ENCODE data around the gene EPHA4.

Gene EPHA4

GRCh38 chr2:221454459-221455105, 117.5 kb downstream of the EPHA4 start:
- H3K9me3 ChIP-seq (ENCODE audit: insufficient read depth, low read depth, low read length): no peaks in the 10 kb centered on the region
- peaks cover 22% of the 10 kb centered on the region; the same call in 1 of the 2 replicates for H3K36me3 ChIP-seq (ENCODE audit: insufficient read depth, low read length)
- H3K9ac ChIP-seq (ENCODE audit: low read depth, low read length): no peak overlapping the region
- 31% methylated on average over 2 of the region's 3 CpGs for WGBS
- no peak overlapping the region for H3K4me3 ChIP-seq (ENCODE audit: low read length)
- H3K27me3 ChIP-seq (ENCODE audit: insufficient read depth, low read length): no peaks in the 10 kb centered on the region
- H3K4me1 ChIP-seq (ENCODE audit: insufficient read depth, low read length): peaks cover 29% of the 10 kb centered on the region
- peak overlapping the region; percentile 7; the same call in 1 of the 2 replicates for H3K27ac ChIP-seq (ENCODE audit: low read depth, low read length)

- Histone ChIP-seq H3K4me3 (ENCODE audit: low read length) (no peak overlapping the region), H3K9me3 (ENCODE audit: insufficient read depth, low read depth, low read length) (no peaks in the 10 kb centered on the region), H3K27me3 (ENCODE audit: insufficient read depth, low read length) (no peaks in the 10 kb centered on the region), H3K36me3 (ENCODE audit: insufficient read depth, low read length) (peaks cover 22% of the 10 kb centered on the region; the same call in 1 of the 2 replicates), H3K4me1 (ENCODE audit: insufficient read depth, low read length) (peaks cover 41% of the 10 kb centered on the region), H3K9ac (ENCODE audit: low read depth, low read length) (no peak overlapping the region), H3K27ac (ENCODE audit: low read depth, low read length) (no peak overlapping the region)
- WGBS: 95% methylated on average over 13 of the region's 13 CpGs
Observed at GRCh38 chr2:221451862-221452788, 120.0 kb downstream of the EPHA4 start.

GRCh38 chr2:221450280-221450679, 121.8 kb downstream of the EPHA4 start:
- no peaks in the 10 kb centered on the region for H3K27me3 ChIP-seq (ENCODE audit: insufficient read depth, low read length)
- no CpG with 5 or more reads among the region's 1 CpG for WGBS
- H3K9me3 ChIP-seq (ENCODE audit: insufficient read depth, low read depth, low read length): no peaks in the 10 kb centered on the region
- no peak overlapping the region for H3K9ac ChIP-seq (ENCODE audit: low read depth, low read length)
- no peak overlapping the region for H3K4me3 ChIP-seq (ENCODE audit: low read length)
- peaks cover 19% of the 10 kb centered on the region; the same call in 1 of the 2 replicates for H3K36me3 ChIP-seq (ENCODE audit: insufficient read depth, low read length)
- no peak overlapping the region for H3K27ac ChIP-seq (ENCODE audit: low read depth, low read length)
- peaks cover 26% of the 10 kb centered on the region for H3K4me1 ChIP-seq (ENCODE audit: insufficient read depth, low read length)

GRCh38 chr2:221449406-221449805, 122.7 kb downstream of the EPHA4 start:
- peaks cover 17% of the 10 kb centered on the region; the same call in 1 of the 2 replicates for H3K4me1 ChIP-seq (ENCODE audit: insufficient read depth, low read length)
- H3K9ac ChIP-seq (ENCODE audit: low read depth, low read length): no peak overlapping the region
- H3K27me3 ChIP-seq (ENCODE audit: insufficient read depth, low read length): no peaks in the 10 kb centered on the region
- peak overlapping the region; percentile 32; the same call in 1 of the 2 replicates for H3K27ac ChIP-seq (ENCODE audit: low read depth, low read length)
- H3K36me3 ChIP-seq (ENCODE audit: insufficient read depth, low read length): peaks cover 19% of the 10 kb centered on the region; the same call in 1 of the 2 replicates
- 49% methylated on average over 4 of the region's 4 CpGs for WGBS
- no peak overlapping the region for H3K4me3 ChIP-seq (ENCODE audit: low read length)
- no peaks in the 10 kb centered on the region for H3K9me3 ChIP-seq (ENCODE audit: insufficient read depth, low read depth, low read length)

- H3K36me3 ChIP-seq (ENCODE audit: insufficient read depth, low read length): peaks cover 24% of the 10 kb centered on the region; the same call in 1 of the 2 replicates
- H3K27me3 ChIP-seq (ENCODE audit: insufficient read depth, low read length): no peaks in the 10 kb centered on the region
- 97% methylated on average over 4 of the region's 4 CpGs for WGBS
- peaks cover 15% of the 10 kb centered on the region; the same call in 1 of the 2 replicates for H3K4me1 ChIP-seq (ENCODE audit: insufficient read depth, low read length)
- H3K9me3 ChIP-seq (ENCODE audit: insufficient read depth, low read depth, low read length): no peaks in the 10 kb centered on the region
- H3K27ac ChIP-seq (ENCODE audit: low read depth, low read length): peak overlapping the region; percentile 32; the same call in 1 of the 2 replicates
- no peak overlapping the region for H3K4me3 ChIP-seq (ENCODE audit: low read length)
- H3K9ac ChIP-seq (ENCODE audit: low read depth, low read length): no peak overlapping the region
Observed at GRCh38 chr2:221448844-221449390, 123.2 kb downstream of the EPHA4 start.

GRCh38 chr2:221448057-221448843, 123.9 kb downstream of the EPHA4 start:
- no peaks in the 10 kb centered on the region for H3K27me3 ChIP-seq (ENCODE audit: insufficient read depth, low read length)
- H3K9me3 ChIP-seq (ENCODE audit: insufficient read depth, low read depth, low read length): no peaks in the 10 kb centered on the region
- no peak overlapping the region for H3K9ac ChIP-seq (ENCODE audit: low read depth, low read length)
- H3K36me3 ChIP-seq (ENCODE audit: insufficient read depth, low read length): peaks cover 25% of the 10 kb centered on the region; the same call in 1 of the 2 replicates
- peaks cover 15% of the 10 kb centered on the region; the same call in 1 of the 2 replicates for H3K4me1 ChIP-seq (ENCODE audit: insufficient read depth, low read length)
- no peak overlapping the region for H3K4me3 ChIP-seq (ENCODE audit: low read length)
- WGBS: 79% methylated on average over 4 of the region's 8 CpGs
- no peak overlapping the region; the same call in 1 of the 2 replicates for H3K27ac ChIP-seq (ENCODE audit: low read depth, low read length)

GRCh38 chr2:221447310-221447709, 124.8 kb downstream of the EPHA4 start:
- no peaks in the 10 kb centered on the region for H3K27me3 ChIP-seq (ENCODE audit: insufficient read depth, low read length)
- H3K27ac ChIP-seq (ENCODE audit: low read depth, low read length): no peak overlapping the region
- no peak overlapping the region for H3K9ac ChIP-seq (ENCODE audit: low read depth, low read length)
- peaks cover 15% of the 10 kb centered on the region; the same call in 1 of the 2 replicates for H3K4me1 ChIP-seq (ENCODE audit: insufficient read depth, low read length)
- H3K36me3 ChIP-seq (ENCODE audit: insufficient read depth, low read length): peaks cover 34% of the 10 kb centered on the region; the same call in 1 of the 2 replicates
- WGBS: 60% methylated on average over 6 of the region's 6 CpGs
- no peaks in the 10 kb centered on the region for H3K9me3 ChIP-seq (ENCODE audit: insufficient read depth, low read depth, low read length)
- H3K4me3 ChIP-seq (ENCODE audit: low read length): no peak overlapping the region

GRCh38 chr2:221446140-221446539, 126.0 kb downstream of the EPHA4 start:
- Histone ChIP-seq H3K9me3 (ENCODE audit: insufficient read depth, low read depth, low read length) (no peaks in the 10 kb centered on the region), H3K4me1 (ENCODE audit: insufficient read depth, low read length) (peaks cover 15% of the 10 kb centered on the region; the same call in 1 of the 2 replicates), H3K36me3 (ENCODE audit: insufficient read depth, low read length) (peaks cover 41% of the 10 kb centered on the region; the same call in 1 of the 2 replicates), H3K9ac (ENCODE audit: low read depth, low read length) (no peak overlapping the region), H3K27ac (ENCODE audit: low read depth, low read length) (no peak overlapping the region), H3K4me3 (ENCODE audit: low read length) (no peak overlapping the region), H3K27me3 (ENCODE audit: insufficient read depth, low read length) (no peaks in the 10 kb centered on the region)
- WGBS: 96% methylated on average over 2 of the region's 2 CpGs

GRCh38 chr2:221444106-221444505, 128.0 kb downstream of the EPHA4 start:
- no peak overlapping the region for H3K9ac ChIP-seq (ENCODE audit: low read depth, low read length)
- H3K27me3 ChIP-seq (ENCODE audit: insufficient read depth, low read length): no peaks in the 10 kb centered on the region
- WGBS: 72% methylated on average over 2 of the region's 2 CpGs
- H3K4me1 ChIP-seq (ENCODE audit: insufficient read depth, low read length): peaks cover 12% of the 10 kb centered on the region; the same call in 1 of the 2 replicates
- H3K9me3 ChIP-seq (ENCODE audit: insufficient read depth, low read depth, low read length): no peaks in the 10 kb centered on the region
- H3K27ac ChIP-seq (ENCODE audit: low read depth, low read length): no peak overlapping the region
- no peak overlapping the region for H3K4me3 ChIP-seq (ENCODE audit: low read length)
- H3K36me3 ChIP-seq (ENCODE audit: insufficient read depth, low read length): peaks cover 38% of the 10 kb centered on the region; the same call in 1 of the 2 replicates

GRCh38 chr2:221443645-221444044, 128.5 kb downstream of the EPHA4 start:
- Histone ChIP-seq H3K4me3 (ENCODE audit: low read length) (no peak overlapping the region), H3K9me3 (ENCODE audit: insufficient read depth, low read depth, low read length) (no peaks in the 10 kb centered on the region), H3K36me3 (ENCODE audit: insufficient read depth, low read length) (peaks cover 38% of the 10 kb centered on the region; the same call in 1 of the 2 replicates), H3K27ac (ENCODE audit: low read depth, low read length) (no peak overlapping the region), H3K4me1 (ENCODE audit: insufficient read depth, low read length) (peaks cover 8% of the 10 kb centered on the region; the same call in 1 of the 2 replicates), H3K27me3 (ENCODE audit: insufficient read depth, low read length) (no peaks in the 10 kb centered on the region), H3K9ac (ENCODE audit: low read depth, low read length) (no peak overlapping the region)
- WGBS: 100% methylated on average over 1 of the region's 1 CpG

Measured in HUES64 (cell line).